PC-9 (cell line): Measurements from ENCODE around the gene IRF8. TPM values are rescaled to one million over a fixed set of nuclear protein-coding genes. Genes with fewer than 3 reads are reported as not detected.

Experiments
- BruUV-seq: library from RNA; stranded (reverse); fragments of 400-500 nt; replicated peaks from 2 replicates; lab custom pipeline; 2021; lab: Mats Ljungman, UMichigan
- CTCF ChIA-PET: fragments of 300-600 bp; sonication (Branson Sonifier 250); formaldehyde crosslinking; loops from one replicate; lab custom pipeline; 2022; ENCODE audit warnings: antibody characterized with exemption; lab: Charles Lee
- POLR2A ChIA-PET: fragments of 300-600 bp; sonication (Branson Sonifier 250); formaldehyde crosslinking; loops from one replicate; lab custom pipeline; 2022; ENCODE audit warnings: antibody characterized with exemption; ENCODE audit not compliant: unreplicated experiment; lab: Charles Lee
- DNase-seq, 2 experiments: peaks; one replicate each; pipeline versions ENCODE4 v3.0.0 to v3.0.0-alpha.2; 2015 to 2022; ENCODE audit warnings: mixed read lengths in 1 of 2
- H2AFZ ChIP-seq: fragments of 200-600 bp; sonication (generic); 2 replicates; pipeline ENCODE4 v1.8.1; 2017; ENCODE audit warnings: antibody characterized with exemption
- H3F3A ChIP-seq: fragments of 200-600 bp; sonication (generic); 2 replicates; pipeline ENCODE4 v1.8.1; 2017; ENCODE audit warnings: antibody characterized with exemption, mild to moderate bottlenecking, low read depth; ENCODE audit not compliant: insufficient read depth
- H3K27ac ChIP-seq: fragments of 200-600 bp; sonication (generic); 2 replicates; pipeline ENCODE4 v1.6.1; 2016; ENCODE audit warnings: mixed run types
- H3K27me3 ChIP-seq: fragments of 200-600 bp; sonication (generic); 2 replicates; pipeline ENCODE4 v1.6.1; 2016; ENCODE audit warnings: low read depth, mixed run types; ENCODE audit not compliant: insufficient read depth
- H3K36me3 ChIP-seq: fragments of 200-600 bp; sonication (generic); 2 replicates; pipeline ENCODE4 v1.6.1; 2016; ENCODE audit warnings: low read depth, mixed run types
- H3K4me1 ChIP-seq: fragments of 200-600 bp; sonication (generic); replicated peaks from 2 replicates; pipeline ENCODE4 v1.6.1; 2016; ENCODE audit warnings: mixed run types; ENCODE audit not compliant: insufficient read depth
- H3K4me2 ChIP-seq: fragments of 200-600 bp; sonication (generic); 2 replicates; pipeline ENCODE4 v1.6.1; 2017; ENCODE audit warnings: mixed run types
- H3K4me3 ChIP-seq: fragments of 200-600 bp; sonication (generic); 2 replicates; pipeline ENCODE4 v1.6.1; 2016; ENCODE audit warnings: mixed run types
- H3K79me2 ChIP-seq: fragments of 200-600 bp; sonication (generic); 2 replicates; pipeline ENCODE4 v1.6.1; 2017; ENCODE audit warnings: low read depth, mixed run types
- H3K9me2 ChIP-seq: fragments of 200-600 bp; sonication (generic); 2 replicates; pipeline ENCODE4 v1.8.1; 2017; ENCODE audit warnings: mild to moderate bottlenecking; ENCODE audit not compliant: insufficient read depth
- H3K9me3 ChIP-seq: fragments of 200-600 bp; sonication (generic); 2 replicates; pipeline ENCODE4 v1.8.1; 2016; ENCODE audit warnings: low read depth; ENCODE audit not compliant: insufficient read depth
- H4K20me1 ChIP-seq: fragments of 200-600 bp; sonication (generic); 2 replicates; pipeline ENCODE4 v1.8.1; 2017; ENCODE audit not compliant: insufficient read depth
- CTCF ChIP-seq: fragments of 200-600 bp; sonication (generic); conservative IDR thresholded peaks from 2 replicates; pipeline ENCODE4 v1.6.1; 2017; ENCODE audit warnings: mixed run types, antibody characterized with exemption, mild to moderate bottlenecking, moderate library complexity
- EZH2 ChIP-seq: fragments of 200-600 bp; sonication (generic); IDR thresholded peaks from 2 replicates; pipeline ENCODE4 v1.8.0; 2017; ENCODE audit warnings: antibody characterized with exemption, low read depth
- intact Hi-C: fragments of 100-400 bp; cut with micrococcal nuclease; formaldehyde crosslinking; loops from one replicate; pipeline ENCODE4 v1.10.0; 2022; ENCODE audit not compliant: unreplicated experiment
- total RNA-seq: library from RNA; stranded (reverse); gene quantifications from 2 replicates; pipeline ENCODE4 v1.2.3, GENCODE V29; 2021

IRF8 gene
- total RNA-seq, 1 experiment from 2014 or later = not detected

GRCh38 chr16:85967111-85967510 lies 68.1 kb downstream of the IRF8 start:
- BruUV-seq = no TSS peak
- Histone ChIP-seq H3K27me3 (peaks cover 68% of the 10 kb centered on the region), H3K4me3 (no peak overlapping the region), H3K9me2 (no peaks in the 10 kb centered on the region), H3K4me2 (no peak overlapping the region), H2AFZ (no peak overlapping the region), H3K9me3 (no peaks in the 10 kb centered on the region), H3K36me3 (no peaks in the 10 kb centered on the region), H3K27ac (no peak overlapping the region), H3F3A (no peaks in the 10 kb centered on the region), H4K20me1 (no peaks in the 10 kb centered on the region), H3K4me1 (no peaks in the 10 kb centered on the region), H3K79me2 (no peaks in the 10 kb centered on the region)
- TF ChIP-seq EZH2 (no peak), CTCF (no peak)
- DNase-seq = no peak
- intact Hi-C loops = no loop called here
- POLR2A ChIA-PET = no interaction called here
- CTCF ChIA-PET = no interaction called here

- ChIA-PET POLR2A (no interaction called here), CTCF (no interaction called here)
- no peak for DNase-seq
- no peaks in the 10 kb centered on the region for H3K9me2 ChIP-seq
- no peak overlapping the region for H3K27ac ChIP-seq
- no peak overlapping the region for H3K4me2 ChIP-seq
- no peak for TF ChIP-seq EZH2
- TF ChIP-seq CTCF = no peak
- H4K20me1 ChIP-seq = no peaks in the 10 kb centered on the region
- H3F3A ChIP-seq = no peaks in the 10 kb centered on the region
- intact Hi-C loops = no loop called here
- H3K4me1 ChIP-seq = no peaks in the 10 kb centered on the region
- no peaks in the 10 kb centered on the region for H3K36me3 ChIP-seq
- no peak overlapping the region for H3K4me3 ChIP-seq
- no TSS peak for BruUV-seq
- no peak overlapping the region for H2AFZ ChIP-seq
- no peaks in the 10 kb centered on the region for H3K79me2 ChIP-seq
- H3K9me3 ChIP-seq = no peaks in the 10 kb centered on the region
- H3K27me3 ChIP-seq = peaks cover 59% of the 10 kb centered on the region
These were observed 69.3 kb downstream of the IRF8 start for GRCh38 chr16:85968041-85968920.

GRCh38 chr16:85969159-85969558 lies 70.2 kb downstream of the IRF8 start:
- DNase-seq = no peak
- Histone ChIP-seq H3K27ac (no peak overlapping the region), H3K9me2 (no peaks in the 10 kb centered on the region), H2AFZ (no peak overlapping the region), H3K79me2 (no peaks in the 10 kb centered on the region), H3K4me1 (no peaks in the 10 kb centered on the region), H3F3A (no peaks in the 10 kb centered on the region), H3K9me3 (no peaks in the 10 kb centered on the region), H3K36me3 (no peaks in the 10 kb centered on the region), H3K4me3 (no peak overlapping the region), H3K27me3 (peaks cover 55% of the 10 kb centered on the region), H3K4me2 (no peak overlapping the region), H4K20me1 (no peaks in the 10 kb centered on the region)
- POLR2A ChIA-PET = no interaction called here
- TF ChIP-seq CTCF (no peak), EZH2 (no peak)
- intact Hi-C loops = no loop called here
- CTCF ChIA-PET = no interaction called here
- no TSS peak for BruUV-seq
